HG03095 (cell line): ENCODE data around the gene ST7.
"Not testable (repeated sequence)": the region's sequence is repeated elsewhere in the genome, so short reads cannot be mapped to it uniquely, and the experiment has no call there.

ENCODE experiments used
- ATAC-seq: cut with Tn5 transposase; IDR thresholded peaks from one replicate; pipeline ENCODE4 v1.9.1; 2021; ENCODE audit warnings: moderate library complexity; ENCODE audit not compliant: unreplicated experiment

ST7 gene

GRCh38 chr7:116953372-116953905 lies at the start of gene ST7:
Gene ST7, plus strand, starts transcription at chr7:116953501. Its CDS starts 40 bp downstream, at chr7:116953541.
- ATAC-seq, result peak; percentile 35

GRCh38 chr7:116906391-116906790 lies 46.9 kb upstream of the ST7 start:
- ATAC-seq, result no peak

- ATAC-seq, result no peak
Measured at GRCh38 chr7:116910383-116910782, 42.9 kb upstream of the ST7 start.

- ATAC-seq, result no peak
Measured at GRCh38 chr7:116911801-116912200, 41.5 kb upstream of the ST7 start.

- no peak for ATAC-seq
Measured at GRCh38 chr7:116912269-116912909, 40.9 kb upstream of the ST7 start.

- no peak for ATAC-seq
Measured at GRCh38 chr7:116918704-116919103, 34.6 kb upstream of the ST7 start.

- no peak for ATAC-seq
Measured at GRCh38 chr7:116920359-116920758, 32.9 kb upstream of the ST7 start.

- no peak for ATAC-seq
Measured at GRCh38 chr7:116922545-116922944, 30.8 kb upstream of the ST7 start.

- no peak for ATAC-seq
Measured at GRCh38 chr7:116924741-116925140, 28.6 kb upstream of the ST7 start.

GRCh38 chr7:116929021-116929420 lies 24.3 kb upstream of the ST7 start:
- no peak for ATAC-seq

- ATAC-seq, result peak; percentile 88
Measured at GRCh38 chr7:116929914-116930913, 23.1 kb upstream of the ST7 start.

GRCh38 chr7:116932566-116932965 lies 20.7 kb upstream of the ST7 start:
- ATAC-seq, result no peak

GRCh38 chr7:116933465-116933864 lies 19.8 kb upstream of the ST7 start:
- no peak for ATAC-seq

GRCh38 chr7:116934580-116934979 lies 18.7 kb upstream of the ST7 start:
- ATAC-seq, result no peak

- not testable (repeated sequence) for ATAC-seq
Measured at GRCh38 chr7:116936844-116937243, 16.5 kb upstream of the ST7 start.

GRCh38 chr7:116938678-116939077 lies 14.6 kb upstream of the ST7 start:
- ATAC-seq, result no peak

GRCh38 chr7:116940689-116941370 lies 12.5 kb upstream of the ST7 start:
- ATAC-seq, result no peak

- ATAC-seq, result no peak
Measured at GRCh38 chr7:116942504-116942903, 10.8 kb upstream of the ST7 start.

GRCh38 chr7:116948934-116949333 lies 4.4 kb upstream of the ST7 start:
- ATAC-seq, result no peak

- ATAC-seq, result no peak
Measured at GRCh38 chr7:116949941-116950801, 3.1 kb upstream of the ST7 start.
